Activated T-cell treated with anti-CD3 and anti-CD28 coated beads for 24 hours (primary cell): ENCODE data around the gene MCM3.

Experiments
- DNase-seq: peaks from one replicate; pipeline ENCODE4 v3.0.0-alpha.2; 2020; ENCODE audit warnings: low read depth

MCM3 gene

DNA sequence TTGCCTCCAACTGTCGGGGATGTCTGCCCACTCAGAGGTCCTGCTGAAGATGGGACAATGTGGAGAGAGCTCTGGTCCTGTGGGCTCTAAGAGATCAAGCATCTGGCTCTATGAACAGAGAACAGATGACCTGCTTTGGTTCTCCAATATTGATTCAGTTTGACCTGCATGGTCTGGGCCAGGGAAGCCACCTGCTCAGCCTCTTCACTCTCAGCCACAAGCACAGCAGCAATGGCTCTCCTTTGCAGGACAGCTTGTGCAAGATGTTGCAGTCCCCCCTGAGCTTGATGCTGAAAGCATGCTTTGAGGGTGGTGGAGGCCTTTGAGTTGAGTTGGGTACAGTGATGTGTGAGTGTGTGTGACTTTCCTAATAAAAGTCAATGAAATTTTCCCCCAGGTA lies 18.6 kb upstream of the MCM3 start:
- DNase-seq = no peak

DNA sequence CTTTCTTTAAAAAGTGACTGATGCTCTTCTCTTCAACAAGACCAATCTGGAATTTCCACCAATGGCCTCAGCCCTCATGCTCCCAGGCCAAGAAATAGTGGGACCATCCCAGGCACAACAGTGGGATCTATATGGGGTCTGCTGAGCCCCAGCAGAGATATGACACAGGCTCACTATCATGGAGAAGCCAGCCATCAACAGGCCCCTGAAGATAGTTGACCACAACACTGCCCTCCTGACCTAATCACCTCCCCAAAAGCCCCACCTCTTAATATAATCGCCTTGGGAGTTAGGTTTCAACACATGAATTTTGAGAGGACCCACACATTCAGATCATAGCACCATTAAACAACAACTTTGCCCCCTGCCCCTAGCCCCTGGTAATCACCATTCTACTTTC lies 16.8 kb upstream of the MCM3 start:
- DNase-seq = no peak

DNA sequence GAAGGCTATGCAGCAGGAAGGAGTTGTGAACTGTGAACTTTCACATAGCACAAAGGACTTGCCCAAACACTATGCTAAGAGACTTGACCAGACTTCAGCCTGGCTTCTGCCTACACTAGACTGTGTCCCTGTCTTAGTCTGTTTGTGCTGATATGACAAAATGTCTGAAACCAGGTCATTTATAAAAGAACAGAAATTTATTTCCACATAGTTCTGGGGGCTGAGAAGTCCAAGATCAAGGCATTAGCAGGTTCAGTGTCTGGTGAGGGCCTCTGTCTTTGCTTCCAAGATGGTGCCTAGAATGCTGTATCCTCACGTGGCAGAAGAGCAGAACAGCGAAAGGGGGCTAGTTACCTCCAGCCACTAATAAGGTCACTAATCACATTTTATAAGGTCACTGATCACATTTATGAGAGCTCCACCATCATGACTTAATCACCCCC lies 16.0 kb upstream of the MCM3 start:
- DNase-seq = no peak

DNA sequence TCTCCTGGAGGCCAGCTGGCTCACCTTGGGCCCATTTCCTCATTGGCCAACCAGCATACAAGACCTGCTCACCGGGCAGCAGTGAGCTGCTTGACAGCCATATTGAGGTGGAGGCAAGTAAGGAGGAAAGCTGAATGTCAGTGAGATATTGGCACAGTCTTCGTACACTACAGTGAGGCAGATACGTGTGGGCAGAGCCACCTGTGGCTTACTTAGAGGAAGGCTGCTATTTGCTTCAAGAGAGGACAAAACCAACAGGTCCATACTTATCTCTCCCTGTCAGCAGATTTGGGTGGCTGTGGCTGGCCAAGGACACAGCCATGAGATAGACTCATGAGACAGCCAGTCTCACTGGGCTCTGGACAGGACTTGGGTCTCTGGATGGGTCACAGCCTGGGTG lies 15.1 kb upstream of the MCM3 start:
- no peak for DNase-seq

DNA sequence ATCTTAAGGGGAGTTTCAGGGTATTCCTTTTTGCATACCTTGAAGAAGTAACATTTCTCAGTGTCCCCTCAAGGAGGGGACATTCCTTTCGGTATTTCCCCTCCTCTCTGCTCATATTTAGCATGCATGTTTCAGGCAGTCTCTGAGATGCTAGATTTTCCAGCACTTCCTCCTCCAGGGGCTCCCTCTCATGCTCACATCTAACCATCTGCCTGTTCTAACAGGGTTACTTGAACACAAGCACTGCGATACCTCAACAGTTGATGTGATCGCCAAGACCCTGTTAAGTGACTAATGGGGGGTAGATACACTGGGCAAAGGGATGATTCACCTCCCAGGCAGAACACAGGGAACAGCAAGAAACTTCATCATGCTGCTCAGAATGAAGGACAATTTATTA lies 12.9 kb upstream of the MCM3 start:
- DNase-seq = no peak

DNA sequence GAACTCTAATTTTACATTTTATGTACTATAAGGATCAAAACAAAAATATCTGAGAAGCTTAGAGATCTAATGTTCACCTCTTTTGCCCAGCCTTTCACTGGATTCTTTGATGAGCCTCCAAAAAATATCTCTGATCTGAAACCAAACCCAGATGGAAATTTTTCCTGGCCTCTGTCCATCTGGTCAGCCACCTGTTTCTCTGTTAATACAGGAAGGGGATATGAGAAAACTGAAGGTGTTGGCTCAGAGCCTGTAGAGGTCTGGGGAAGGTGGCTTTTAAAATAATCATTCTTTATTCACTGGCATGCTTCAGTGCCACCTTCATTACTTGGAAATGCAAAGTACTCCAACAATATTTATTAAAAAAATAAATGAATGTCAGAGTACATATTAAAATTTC lies 8.5 kb upstream of the MCM3 start:
- no peak for DNase-seq

DNA sequence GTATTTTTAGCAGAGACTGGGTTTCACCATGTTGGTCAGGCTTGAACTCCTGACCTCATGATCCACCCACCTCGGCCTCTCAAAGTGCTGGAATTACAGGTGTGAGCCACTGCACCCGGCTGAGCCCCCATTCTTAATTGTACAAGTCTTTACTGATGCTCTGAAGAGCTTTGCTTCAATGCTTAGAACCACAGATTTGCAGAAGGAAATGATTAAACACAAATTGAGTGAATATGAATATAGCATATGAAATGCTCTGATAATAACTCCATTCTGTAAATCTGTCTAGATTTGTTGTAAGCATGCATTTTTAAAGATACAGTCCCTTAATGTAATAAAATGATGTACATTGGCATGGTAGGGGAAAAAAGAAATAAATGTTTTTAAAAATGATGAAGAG lies 4.3 kb upstream of the MCM3 start:
- DNase-seq = no peak

DNA sequence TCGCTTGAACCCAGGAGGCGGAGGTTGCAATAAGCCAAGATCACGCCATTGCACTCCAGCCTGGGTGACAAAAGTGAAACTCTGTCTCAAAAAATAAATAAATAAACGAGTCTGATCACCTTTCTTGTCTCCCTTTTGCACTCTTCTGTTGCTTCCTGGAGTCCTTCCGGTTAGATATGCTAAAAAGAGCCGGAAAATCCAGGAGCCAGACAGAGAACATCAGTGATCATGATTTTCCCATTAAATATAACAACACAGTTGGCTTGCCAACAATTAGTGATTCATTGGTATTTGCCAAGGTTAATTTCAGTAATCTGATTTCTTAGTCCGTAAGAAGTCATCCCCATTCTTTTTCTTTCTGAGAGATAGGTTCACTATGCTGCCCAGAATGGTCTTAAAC lies 3.7 kb upstream of the MCM3 start:
- no peak for DNase-seq

DNA sequence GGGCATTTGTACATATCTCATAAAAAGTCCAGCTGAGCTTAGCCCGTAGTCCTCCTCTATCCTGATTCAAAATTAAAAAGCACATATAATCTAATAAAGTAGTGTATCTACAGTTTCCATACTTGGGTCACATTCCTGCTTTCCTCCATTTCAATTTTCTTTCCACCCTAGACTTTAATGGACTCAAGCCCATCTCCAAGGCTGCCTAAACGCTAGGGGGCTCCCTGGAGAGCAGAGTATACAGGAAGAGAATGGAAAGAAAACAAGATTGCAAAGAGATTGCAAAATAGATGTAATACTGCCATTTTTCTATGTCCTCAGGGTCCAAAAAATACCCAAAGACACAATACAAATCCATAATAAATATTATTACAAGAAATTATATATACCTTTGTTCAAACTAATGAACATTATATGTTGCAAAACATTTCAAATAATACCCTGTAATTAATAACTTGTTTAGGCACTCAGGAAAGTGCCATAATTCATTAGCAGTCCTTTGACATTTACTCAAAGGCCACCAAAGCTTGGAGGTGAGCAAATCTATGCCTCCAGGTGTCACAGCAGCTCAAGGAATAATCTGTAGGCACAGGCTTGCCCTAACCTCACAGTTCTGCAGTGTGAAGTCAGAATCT lies 2.4 kb upstream of the MCM3 start:
- DNase-seq = peak; percentile 50

DNA sequence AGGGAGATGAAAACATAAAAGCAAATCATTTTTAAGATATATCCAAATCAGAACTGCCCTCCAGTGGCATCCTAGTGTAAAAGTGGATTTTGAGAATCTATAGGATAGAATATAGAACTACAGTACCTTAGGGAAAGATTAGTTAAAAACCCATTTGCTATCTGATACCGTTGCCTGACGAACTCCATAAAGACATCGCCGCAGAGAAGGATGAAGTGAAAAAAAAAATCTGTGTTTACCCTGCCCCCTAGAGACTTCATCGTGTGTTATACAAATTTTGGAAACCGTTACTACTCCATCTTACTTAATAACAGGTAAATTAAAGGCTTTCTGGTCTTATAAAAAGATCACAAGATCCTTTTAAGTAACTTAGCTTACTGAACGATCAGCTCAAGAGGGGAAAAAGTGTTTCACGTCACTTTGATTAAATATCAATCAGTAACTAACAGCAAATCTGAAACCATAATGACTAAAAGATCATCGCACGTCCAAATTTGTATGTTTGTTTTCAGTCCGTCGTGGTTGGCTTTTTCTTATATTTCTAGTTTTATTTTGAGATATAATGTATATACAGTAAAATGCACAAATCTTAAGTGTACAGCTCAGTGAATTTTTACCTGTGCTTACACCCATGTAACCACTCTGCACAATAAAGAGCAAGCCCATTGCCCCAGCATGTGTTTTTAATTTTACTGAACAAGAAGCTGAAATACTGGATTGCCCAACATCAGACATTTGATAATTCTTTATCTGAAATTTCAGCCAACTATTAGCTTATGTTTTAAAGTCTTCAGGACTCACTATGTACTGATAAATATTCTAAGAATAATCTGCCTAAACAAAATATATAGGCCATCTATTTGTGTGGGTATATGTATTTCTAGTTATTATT lies 881 bp upstream of the MCM3 start:
- DNase-seq = no peak

DNA sequence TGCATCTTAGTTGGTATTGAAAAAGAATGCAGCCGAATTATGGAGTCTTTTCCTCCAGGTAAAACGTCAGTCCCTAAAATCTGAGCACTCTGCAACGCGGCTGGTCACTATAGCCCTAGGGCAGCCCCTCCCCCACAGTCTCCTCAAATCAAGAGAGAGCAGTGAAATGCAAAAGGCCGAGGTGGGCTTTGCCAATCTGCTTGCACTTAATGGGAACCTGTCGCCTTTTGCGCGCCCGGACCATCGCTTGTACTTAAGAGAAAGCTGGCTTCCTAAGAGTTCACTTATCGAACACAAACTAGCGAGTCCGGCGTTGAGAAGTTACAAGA lies 447 bp downstream of the MCM3 start:
- peak; percentile 54 for DNase-seq

DNA sequence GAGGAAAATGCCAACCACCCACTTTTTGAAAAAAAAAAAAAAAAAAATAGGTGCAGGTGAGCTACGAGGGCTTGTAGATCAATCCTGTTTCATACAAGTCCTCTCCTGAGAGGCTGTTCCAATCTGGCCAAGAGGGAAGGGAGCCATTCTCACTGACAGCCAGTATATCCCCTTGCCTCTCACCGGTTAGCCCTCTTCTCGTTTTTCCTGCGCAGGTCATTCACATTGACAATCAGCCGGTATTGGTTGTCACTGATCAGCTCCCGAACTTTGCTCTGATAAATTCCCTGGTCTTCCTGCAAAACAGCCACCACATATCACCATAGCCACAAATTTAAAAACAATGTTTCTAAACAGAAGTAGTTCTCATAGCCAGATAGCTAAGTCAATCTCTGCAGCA lies 1.4 kb downstream of the MCM3 start:
- no peak for DNase-seq

DNA sequence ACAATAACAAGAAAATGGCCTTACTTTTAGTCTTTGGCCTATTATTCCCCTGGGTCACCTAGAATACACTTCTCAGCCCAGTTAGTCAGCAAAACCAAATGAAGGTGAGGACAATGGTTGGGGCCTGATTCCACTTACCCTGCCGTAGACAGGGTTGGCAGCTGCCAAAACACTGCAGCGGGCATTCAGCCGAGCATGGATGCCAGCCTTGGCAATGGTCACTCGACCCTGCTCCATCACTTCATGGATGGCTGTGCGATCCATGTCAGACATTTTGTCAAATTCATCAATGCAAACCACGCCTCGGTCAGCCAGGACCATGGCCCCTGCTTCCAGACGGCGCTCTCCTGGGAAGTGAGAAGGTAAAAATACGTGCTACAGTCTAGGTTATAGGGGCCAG lies 8.4 kb downstream of the MCM3 start:
- no peak for DNase-seq

DNA sequence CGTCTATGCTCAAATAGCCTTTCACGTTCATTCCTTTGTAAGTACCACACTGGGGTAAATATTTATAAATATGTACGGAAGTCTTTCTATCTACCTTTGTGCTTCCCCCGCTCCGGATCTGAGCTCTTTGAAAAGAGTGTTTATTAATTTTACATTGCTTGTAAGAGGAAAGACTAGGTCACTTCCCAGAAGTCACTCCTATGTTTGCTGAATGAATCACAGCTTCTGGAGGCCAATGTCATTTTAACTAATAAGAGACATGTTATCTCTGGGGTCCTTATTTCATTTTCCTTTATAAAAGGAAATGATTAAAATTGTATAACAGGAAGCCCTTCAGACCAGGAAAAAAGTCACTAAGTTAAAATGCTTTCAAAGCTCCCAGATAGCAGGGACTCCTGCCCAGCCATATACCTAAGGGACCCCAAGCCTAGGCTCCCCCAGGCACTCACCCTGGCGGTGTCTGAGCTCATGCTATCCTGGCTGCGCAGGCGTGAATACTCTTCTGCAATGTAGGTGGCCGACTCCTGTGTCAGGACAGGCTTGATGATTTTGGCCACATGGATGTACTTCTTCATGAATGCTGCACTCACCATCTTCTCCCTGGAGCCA lies 12.6 kb downstream of the MCM3 start:
- no peak for DNase-seq

DNA sequence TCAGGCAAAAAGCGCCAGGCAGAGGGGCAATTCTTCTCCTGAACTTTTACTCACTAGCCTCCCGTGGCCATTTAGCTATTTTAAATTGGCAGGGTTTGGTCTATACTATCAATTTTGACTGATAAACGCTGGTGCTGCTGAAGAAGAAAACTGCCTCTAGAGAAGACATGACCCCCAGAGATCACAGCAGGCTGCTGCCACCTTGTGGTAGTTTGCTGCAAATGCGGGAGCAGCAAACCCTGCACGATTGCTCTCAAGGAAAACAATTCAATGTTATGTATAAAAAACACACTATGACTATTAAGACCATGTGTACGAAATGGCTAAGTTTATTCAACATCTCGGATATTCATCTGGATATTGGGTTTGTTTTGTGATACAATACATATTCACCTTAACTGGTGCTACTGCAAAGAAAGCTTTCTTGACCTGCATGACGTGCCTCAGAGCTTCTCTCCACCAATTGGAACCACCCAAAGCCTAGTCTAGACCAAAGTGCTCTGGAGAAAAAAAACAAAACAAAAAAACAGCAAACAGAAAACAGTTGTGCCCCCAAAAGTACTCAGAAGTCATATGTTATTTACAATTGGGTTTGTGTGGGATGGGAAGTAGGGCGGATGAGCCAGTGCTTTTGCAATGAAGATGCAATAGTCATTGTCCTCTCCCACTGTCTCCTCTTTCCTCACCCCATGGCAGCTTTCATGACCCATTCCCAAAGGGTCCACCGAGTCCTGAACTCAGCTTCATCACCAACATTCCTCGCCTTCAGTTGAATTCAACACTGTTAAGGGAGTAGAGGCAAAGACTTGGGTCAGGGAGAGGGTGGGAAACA lies 20.6 kb downstream of the MCM3 start:
- peak; percentile 65 for DNase-seq

DNA sequence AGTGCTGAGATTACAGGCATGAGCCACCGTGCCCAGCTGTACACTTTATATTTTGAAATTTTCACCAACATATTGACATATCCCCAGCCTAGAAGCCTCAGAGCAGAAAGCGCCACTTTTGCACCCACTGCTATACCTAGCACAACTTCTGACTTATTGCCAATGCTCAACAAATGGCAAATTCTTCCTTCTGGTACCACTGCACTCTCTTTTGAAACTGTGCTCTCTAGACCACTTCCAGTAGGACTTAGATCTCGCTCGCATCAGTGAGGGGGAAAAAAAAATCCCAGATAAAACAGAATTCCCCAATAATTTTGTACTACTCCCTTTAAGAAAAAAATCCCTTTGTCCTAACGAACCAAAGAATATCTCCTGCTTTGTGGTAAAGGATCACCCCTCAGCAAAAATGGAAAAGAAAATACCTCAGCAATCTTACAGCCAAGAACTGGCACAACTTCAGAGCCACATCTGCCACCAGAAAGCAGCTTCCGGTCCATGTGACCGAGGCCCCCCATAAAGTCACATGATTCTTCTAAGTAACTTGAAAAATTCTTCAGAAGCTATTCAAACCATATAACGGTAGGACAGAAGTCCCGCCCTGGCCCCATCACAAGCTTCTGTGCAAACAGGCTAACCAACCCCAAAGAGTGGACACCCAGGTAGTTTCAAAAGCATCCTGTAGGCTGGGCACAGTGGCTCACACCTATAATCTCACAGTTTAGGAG lies 21.8 kb downstream of the MCM3 start:
- DNase-seq = no peak

DNA sequence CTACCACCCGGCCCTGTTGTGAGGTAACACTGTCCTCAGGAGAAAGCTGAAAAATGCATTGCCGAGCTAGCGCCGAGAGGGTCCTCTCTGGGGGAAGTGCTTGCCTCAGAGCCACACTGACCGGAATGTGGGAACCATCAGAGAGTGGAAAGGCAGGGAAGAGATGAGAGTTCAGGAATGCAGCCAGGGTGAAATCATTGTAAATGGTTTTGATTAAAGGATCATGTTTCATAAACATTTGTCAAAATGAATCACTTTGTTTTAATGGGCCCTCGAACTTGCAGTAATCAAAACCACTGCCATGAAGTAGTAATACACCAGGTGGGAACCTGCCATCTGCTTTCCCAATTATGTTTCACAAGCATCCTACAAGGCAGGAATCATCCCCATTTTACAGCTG lies 23.3 kb downstream of the MCM3 start:
- no peak for DNase-seq

DNA sequence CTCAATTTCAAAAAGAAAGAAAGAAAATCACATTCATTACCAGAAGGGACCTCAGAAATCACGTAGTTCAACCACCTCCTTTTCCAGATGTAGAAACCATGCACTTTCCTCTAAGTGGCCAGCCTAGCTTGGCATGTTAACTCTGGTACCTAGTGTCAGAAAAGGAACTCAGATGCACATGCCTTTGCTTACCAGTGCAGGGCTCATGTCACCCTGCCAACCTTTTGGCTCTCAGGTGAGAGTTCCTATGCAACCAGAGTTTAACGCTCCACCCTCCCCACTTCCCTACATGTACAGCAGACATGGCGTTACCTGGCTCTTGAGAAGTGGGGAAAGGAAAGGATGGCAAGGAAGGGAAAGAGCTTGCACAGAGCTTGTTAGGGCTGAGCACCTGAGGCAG lies 23.9 kb downstream of the MCM3 start:
- DNase-seq = no peak

DNA sequence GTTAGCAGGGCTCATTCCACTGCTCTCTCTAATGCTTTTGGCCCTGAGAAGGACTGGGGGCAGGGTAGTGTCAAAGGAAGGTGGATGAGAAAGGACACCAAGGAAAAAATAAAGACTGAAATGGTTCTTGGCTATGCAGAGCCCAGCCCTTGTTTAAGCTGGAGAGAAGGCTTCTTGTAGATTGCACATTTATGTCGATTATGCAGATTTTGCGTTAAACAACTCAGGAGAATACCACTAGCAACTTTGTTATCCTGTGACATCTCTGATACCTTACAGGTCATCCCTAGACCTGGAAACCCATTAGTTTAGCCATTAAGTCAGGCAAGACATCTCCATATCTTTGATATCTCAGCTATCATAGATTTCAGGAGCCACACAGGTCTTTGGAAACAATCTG lies 29.1 kb downstream of the MCM3 start:
- DNase-seq = no peak

DNA sequence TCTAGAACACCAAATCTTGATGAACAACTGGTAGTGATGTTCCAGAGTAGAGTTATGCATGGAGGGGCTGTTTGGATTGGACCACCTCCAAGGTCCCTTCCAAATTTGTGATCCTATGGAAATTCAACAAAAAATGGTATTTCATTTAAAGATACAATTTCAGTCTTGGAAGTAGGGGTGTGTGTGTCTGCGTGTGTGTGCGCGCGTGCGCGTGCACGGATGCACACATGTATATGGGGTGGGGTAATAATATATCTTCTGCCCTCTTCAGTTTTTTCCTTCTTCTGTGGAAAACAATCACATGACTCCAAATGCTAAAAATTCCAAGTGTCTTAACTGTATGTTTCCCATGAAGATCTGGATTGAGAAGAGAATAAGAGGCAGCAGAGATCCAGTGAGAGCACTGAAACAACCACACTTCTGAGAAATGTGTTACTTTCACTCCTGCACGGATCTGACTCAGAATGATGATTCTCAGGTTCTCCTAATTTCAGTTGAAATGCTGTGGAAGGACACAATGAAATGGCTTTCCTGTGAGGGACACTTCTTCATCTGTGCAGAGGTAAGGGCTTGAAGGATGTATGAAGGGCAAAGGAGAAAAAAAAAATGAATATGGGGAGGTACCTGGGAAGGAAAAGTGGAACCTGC lies 29.7 kb downstream of the MCM3 start:
- DNase-seq = no peak

DNA sequence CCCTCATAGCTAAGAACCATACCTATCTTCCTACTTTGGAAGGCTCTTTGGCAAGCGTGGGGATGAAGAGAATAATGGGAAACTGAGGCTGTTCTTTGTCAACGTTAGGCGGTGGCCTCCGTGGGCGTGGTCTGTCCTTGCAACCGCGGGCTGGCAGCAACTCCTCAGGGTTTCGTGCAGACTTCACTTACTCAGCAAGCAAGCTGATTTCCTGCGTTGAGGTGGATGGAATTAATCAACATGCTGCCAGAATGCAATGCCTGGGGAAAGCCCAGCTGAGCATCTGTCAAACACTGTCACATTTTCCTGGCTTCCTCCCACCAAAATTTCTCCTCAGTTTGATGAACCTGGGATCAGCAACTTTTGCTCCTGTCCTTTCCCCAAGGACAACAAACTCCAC lies 31.0 kb downstream of the MCM3 start:
- peak; percentile 23 for DNase-seq
